Central memory CD4-positive, alpha-beta T cell (primary cell): ENCODE data around the gene OPTC.
"Not testable (repeated sequence)": the region's sequence is repeated elsewhere in the genome, so short reads cannot be mapped to it uniquely, and the experiment has no call there.

Source experiments
- DNase-seq: peaks from one replicate; pipeline ENCODE4 v3.0.0; 2022
- total RNA-seq, 3 experiments: gene quantifications; one replicate each; lab custom pipeline; 2026; lab: John Stamatoyannopoulos, UW

OPTC gene
- total RNA-seq, result 0 reads per million in 3 experiments

DNA sequence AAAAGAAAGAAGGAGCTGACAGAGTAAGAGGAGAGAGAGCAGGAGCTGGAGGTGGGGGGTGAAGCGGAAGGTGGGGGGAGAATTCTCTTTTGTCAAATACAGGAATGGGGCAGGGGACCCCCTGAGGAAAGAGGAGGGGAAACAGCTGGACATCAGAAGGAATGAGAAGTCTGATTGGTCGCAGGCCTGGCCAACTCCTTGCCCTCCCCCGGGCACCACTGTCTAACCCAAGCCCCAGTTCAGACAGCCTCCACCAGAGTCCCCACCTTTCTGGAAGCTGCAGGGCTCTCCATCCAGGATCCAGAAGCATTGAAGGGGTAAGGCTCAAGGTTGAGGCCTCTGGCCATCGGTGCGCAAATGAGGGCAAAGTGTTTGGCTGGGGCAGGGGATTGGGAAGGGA, at the start of gene OPTC:
Gene OPTC (plus strand): TSS at position 253 of the 400 bp plus-strand sequence. CDS start 1,853 bp downstream, outside the sequence.
- no peak for DNase-seq

DNA sequence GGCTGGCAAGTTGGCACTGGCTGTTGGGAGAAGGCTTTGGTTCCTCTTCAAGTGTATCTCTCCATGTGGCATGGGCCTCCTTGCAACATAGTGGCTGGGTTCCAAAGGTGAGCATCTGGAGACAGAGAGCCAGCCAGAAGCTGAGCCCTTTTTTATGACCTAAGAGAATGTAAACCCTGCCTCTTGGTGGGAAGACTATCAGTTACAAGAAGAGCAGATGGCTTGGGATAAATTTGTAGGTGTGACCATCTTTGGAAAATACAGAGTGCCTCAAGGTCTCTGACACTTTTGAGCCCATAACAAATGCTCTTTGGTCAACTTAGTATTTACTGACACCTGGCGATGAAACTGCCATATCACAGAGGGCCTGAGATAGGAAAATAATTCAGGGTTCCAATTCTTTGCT, 49.8 kb upstream of the OPTC start:
- no peak for DNase-seq

DNA sequence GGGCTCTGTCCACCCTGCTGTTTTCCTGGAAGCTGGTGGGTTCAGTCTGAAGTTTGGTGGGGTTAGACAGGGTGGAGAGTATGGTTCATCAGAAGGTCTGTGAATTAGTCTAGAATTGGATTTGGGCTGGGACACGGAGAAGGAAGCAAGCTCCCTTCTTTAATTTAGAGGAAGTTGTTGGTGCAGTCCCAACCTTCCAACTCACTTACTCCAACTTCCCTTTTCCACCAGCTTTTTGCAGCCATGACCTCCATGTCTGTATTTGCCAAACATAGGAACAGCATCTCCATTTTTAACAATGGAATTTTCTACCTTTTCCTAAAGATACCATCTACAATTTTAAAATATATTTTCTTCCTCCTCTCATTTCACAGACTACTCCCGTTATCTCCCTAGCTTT, 46.8 kb upstream of the OPTC start:
- no peak for DNase-seq

- DNase-seq, result not testable (repeated sequence)
Measured at GRCh38 chr1:203447598-203447997, 46.4 kb upstream of the OPTC start.

- no peak for DNase-seq
Measured at GRCh38 chr1:203448521-203449061, 45.4 kb upstream of the OPTC start.

DNA sequence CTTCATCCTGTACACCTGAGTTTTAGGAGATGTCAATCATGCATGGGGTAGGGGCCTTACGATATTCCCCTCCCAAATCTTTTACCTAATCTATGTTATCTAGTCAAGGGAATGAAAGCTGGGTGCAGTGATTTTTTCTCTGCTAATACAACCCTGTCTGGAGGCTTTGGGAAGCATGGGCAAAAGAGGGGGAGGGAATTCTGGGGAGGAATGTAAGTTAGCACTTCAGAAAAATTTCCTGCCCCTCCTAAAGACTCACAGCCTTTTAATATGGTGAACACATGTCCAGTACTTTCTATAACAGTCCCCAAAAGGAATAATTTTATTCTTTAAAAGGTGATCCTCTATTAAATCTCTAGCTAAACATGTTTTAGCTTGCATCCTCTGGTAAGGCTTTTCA, 44.0 kb upstream of the OPTC start:
- no peak for DNase-seq

DNA sequence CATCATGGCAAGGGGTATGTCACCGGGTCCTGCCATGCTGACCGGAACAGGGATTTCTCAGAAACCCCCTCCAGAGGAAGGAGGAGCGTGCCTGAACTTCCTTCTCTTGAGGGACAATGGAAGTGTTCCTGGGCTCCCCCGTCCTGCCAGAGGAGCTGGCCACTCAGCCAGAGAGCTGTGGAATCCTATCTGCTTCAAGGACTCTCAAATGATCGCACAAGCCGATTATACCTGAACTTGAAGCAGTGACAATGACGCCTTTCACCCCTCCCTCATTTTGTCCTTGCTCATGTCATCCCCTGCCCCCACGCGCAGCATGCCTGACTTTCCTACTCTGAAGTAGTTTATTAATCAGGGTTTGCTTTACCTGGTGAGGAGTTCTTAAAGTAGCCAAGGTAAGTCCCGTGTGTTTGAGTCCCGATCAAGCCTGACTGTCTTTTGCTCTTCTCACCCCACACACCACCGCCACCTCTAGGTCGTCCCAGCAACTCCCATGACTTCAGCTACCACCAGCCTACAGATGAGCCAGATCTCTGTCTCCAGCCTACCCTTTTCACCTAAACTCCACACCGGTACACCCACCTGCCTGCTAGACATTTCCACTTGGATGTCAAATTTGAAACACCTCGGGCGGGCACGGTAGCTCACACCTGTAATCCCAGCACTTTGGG, 43.3 kb upstream of the OPTC start:
- no peak for DNase-seq

- DNase-seq, result no peak
Measured at GRCh38 chr1:203451836-203452784, 41.8 kb upstream of the OPTC start.

- no peak for DNase-seq
Measured at GRCh38 chr1:203453016-203453415, 40.9 kb upstream of the OPTC start.

DNA sequence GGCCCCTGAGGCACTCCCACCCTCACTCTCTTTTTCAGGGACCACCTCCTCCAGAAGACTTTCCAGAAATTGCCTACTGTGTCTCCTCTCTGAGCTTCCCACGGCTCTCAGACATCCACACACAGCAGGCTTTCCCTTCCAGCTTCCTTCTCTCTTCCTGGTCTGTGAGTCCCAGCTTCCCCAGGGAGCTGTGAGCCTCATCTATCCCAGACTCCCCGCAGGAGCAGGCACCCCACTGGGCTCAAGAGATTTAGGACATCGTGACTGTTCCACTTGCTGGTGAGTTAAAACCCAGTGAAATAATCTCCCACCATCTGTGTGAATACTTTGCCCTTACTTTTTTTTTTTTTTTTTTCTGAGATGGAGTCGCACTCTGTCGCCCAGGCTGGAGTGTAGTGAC, 40.3 kb upstream of the OPTC start:
- DNase-seq, result no peak

DNA sequence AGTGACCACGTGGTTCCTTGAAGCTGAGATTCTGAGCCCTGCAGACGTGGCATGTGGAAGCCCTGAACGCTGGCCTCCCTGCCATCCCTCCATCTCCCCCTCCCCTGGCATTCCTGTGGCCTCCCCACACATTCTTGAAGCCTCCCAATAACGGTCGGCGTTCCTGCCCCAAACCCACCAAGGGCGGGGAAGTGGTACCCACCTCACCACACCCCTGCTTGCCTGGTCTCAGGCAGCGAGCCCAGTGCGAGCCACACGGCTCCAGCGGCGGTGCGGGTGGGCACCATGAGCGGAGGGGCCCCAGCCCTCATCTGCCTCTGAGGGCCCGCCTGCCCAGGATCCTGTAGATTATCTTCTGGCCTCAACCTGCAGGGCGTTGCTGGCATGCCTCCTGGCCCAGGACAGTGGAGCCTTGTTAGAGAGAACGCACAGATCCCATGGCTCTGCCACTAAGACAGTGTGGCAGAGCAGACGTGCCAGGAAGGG, 38.9 kb upstream of the OPTC start:
- DNase-seq, result no peak

- no peak for DNase-seq
Measured at GRCh38 chr1:203455706-203456105, 38.2 kb upstream of the OPTC start.

- no peak for DNase-seq
Measured at GRCh38 chr1:203456577-203456976, 37.4 kb upstream of the OPTC start.

DNA sequence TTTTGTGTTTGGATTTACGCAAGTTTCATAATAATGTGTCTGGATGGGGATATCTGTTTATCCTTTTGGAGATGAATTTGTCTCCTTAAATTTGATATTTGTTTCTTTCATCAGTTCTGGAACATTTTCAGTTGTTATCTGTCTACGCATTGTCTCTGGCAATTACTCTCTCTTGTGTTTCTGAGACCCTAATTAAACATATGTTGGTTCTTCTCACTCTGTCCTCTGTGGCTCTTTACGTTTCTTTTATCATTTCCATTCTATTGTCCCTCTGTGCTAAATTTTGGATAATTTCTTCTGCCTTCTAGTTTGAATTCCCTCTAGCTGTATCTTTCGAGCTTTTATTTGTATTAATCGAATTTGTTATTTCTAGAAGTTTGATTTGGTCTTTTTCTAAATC, 35.9 kb upstream of the OPTC start:
- DNase-seq, result no peak

DNA sequence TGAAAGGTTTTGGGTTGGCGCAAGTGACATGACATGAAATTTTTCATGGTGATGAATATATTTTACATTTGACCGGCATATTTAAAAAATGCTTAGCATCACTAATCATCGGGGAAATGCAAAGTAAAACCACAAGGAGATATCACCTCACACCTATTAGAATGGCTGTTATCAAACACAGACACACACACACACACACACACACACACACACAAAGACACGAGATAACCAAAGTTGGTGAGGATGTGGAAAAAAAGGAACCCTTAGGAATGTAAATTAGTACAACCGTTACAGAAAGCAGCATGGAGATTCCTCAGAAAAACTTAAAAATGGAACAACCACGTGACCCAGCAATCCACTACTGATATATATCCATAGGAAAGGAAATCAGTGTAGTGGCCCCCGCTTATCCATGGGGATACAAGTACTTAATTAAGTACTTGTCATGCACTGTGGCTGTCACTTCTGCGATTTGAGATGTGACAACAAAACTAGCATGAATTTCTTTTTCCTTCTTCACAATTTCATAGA, 34.2 kb upstream of the OPTC start:
- no peak for DNase-seq

GRCh38 chr1:203461717-203462116, 32.2 kb upstream of the OPTC start:
- DNase-seq, result no peak

GRCh38 chr1:203462143-203462542, 31.8 kb upstream of the OPTC start:
- DNase-seq, result no peak

- DNase-seq, result no peak
Measured at GRCh38 chr1:203462878-203463277, 31.1 kb upstream of the OPTC start.

GRCh38 chr1:203463469-203464062, 30.4 kb upstream of the OPTC start:
- DNase-seq, result no peak

GRCh38 chr1:203464226-203464625, 29.7 kb upstream of the OPTC start:
- no peak for DNase-seq

DNA sequence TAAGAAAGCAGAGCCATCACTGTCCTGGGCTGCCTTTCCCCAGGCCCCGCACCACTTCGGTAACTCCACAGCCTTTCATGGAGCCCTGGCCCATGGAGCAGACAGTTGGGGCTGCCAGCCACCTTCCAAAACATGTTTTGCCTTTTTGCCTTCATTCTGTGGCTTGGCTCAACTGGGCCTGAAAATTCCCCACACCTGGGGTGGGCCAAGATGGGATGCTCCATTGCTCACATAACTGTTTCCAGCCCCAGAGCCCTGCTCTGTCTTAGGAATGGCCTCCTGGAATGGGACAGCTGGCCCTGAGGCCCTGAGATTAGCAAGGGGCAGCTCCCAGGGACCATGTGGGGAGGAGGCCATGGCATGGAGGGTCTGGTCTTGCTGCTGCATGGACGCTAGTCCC, 29.2 kb upstream of the OPTC start:
- no peak for DNase-seq

- no peak for DNase-seq
Measured at GRCh38 chr1:203465146-203465798, 28.7 kb upstream of the OPTC start.
